HG03039 (cell line): ENCODE measurements around the gene ENTPD2.
"Not testable (repeated sequence)": the region's sequence is repeated elsewhere in the genome, so short reads cannot be mapped to it uniquely, and the experiment has no call there.

Experiments
- ATAC-seq: cut with Tn5 transposase; IDR thresholded peaks from one replicate; pipeline ENCODE4 v1.9.1; 2021; ENCODE audit warnings: mild to moderate bottlenecking, moderate library complexity; ENCODE audit not compliant: unreplicated experiment

Gene ENTPD2

DNA sequence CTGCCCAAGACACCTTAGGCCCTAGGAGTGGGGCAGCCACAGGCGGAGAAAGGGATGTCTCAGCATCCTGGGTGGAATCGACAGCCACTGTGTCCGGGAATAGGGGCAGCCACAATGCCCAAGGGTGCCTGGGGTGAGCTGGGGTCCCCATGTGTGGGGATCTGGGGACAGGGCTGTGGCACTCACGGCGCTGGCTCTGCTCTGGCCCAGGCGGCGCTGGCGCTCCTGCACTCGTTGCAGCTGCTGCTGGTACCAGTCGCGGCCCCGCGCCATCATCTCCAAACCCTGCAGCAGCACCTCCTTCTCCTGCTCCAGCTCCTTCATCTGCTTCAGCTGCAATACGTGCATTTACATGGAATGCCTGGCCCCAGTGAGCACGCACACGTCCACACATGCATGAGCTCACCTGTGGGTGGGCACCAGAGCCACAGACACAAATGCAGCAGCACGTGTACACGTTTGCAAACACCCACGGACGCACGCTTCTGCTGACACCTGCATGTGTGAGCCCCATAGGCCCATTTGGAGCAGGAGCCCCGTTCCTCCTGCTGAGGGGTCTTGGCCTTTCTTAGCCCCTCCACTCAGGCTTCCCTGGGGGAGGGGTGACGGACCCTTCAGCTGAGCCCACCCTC, 11.6 kb upstream of the ENTPD2 start:
- ATAC-seq = no peak

DNA sequence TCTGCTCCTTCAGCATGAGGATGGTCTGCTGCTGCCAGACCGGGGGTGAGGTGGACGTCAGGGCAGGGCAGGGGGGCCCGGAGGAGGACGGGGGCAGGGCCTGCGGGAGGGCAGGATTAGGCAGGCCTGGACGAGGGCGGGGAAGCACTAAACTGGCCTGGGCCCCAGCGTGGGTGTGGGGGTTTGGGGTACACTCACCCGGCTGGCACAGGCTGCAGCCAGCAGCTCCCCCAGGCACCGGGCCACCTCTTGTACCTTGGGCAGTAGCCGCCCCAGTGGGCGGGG, 11.0 kb upstream of the ENTPD2 start:
- no peak for ATAC-seq

DNA sequence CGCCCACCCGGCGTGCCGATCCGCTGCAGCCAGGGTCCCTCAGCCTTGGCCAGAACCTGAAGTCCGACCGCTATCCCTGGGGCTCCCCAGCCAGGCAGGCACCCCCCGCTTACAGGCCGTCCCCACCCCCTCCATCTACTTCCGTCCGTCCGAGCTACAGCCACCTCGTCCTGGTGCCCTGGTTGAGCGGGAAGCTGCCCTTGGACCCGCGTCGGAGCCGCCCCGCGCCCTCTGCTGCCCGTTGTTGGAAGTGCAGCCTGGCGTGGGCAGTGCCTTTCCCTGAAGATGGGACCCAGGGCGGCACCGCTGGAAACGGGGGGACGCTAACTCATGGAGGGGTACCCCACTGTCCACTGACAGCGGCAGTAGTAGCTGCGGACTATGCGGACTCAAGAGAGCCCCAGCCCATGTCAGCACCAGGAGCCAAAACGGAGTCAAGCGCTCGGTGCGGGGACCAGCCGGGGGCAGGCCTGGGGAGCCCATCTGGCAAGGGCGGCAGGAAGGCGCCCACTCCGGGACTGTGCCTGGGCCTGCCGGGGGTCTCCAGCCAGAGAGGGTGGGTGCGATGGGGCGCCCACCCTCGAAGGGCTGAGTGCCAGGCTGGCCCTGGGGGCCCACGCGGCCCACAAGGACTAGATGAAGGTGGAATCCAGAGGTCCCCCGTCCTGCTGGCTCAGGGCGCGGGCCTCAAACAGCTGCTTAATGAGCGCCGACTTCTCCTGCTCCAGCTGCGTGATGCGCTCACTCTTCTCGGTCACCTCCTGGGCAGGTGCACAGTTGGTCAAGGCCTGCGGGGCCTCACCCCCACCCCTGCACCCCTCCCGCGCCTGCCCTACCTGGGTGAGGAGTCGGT, 10.4 kb upstream of the ENTPD2 start:
- no peak for ATAC-seq

DNA sequence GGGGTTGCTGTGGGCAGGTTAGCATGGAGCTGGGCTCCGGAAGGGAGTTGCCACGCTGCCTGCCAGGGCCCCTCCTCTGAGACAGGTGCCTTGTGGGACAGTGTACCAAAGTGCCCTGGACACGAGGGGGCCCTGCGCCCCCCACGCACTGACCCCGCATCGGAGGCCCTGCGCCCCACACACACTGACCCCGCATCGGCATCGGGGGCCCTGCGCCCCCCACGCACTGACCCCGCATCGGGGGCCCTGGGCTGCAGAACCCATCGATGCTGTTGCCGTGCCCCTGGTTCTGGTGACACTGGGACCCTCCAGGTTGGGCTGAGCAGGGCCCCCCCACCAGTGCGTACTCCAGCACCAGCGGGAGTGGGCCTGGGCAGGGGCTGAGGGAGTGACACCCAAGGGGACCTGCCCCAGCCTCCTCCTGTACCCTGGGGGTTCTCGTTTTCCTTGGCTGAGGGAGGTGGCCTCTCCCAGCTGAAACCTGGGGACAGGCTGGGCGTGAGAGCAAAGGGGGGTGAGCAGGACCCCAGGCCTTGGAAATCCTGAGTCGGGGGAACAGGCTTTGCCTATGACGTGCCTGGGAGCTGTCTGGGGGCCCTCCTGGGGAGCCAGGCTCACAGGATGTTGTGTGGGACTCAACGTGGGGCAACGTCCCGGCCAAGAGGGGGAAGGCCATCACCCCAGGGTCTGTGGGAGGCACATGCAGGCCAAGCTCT, 9.6 kb upstream of the ENTPD2 start:
- no peak for ATAC-seq

DNA sequence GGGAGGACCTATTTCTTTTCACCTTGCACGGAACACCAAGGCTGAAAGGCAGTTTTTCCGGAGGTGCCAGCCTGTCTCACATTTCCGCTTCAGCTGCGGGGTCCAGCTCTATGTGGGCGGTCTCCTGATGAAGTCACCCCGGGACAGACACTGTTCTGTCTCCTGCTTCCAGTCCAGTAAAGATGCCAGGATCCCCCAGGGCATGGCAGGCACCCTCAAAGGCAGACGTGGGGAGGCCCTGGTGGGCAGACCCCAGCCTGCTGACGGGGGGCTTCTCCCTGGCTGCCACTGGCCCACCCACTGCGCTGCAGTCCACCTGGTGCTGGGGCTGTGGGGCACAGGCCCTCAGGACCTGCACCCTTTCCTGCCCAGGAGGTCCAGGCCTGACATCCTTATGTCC, 8.9 kb upstream of the ENTPD2 start:
- not testable (repeated sequence) for ATAC-seq

DNA sequence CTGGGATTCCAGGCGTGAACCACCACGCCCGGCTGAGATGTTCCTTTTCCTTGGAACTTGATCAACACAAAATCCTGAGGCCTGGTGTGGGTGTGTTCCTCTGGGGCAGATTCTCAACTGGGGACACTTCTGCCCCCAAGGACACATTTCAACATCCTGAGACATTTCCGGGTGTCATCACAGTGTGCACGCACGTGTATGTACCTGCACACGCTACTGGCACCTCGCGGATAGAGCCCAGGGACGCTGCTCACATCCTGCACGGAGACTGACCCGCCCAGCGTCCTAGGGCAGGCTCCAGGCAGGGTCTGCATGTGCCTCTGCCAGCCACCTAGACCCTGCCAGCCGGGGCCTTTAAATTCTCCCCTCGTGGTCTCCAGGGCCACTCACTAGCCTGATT, 8.5 kb upstream of the ENTPD2 start:
- ATAC-seq = no peak

DNA sequence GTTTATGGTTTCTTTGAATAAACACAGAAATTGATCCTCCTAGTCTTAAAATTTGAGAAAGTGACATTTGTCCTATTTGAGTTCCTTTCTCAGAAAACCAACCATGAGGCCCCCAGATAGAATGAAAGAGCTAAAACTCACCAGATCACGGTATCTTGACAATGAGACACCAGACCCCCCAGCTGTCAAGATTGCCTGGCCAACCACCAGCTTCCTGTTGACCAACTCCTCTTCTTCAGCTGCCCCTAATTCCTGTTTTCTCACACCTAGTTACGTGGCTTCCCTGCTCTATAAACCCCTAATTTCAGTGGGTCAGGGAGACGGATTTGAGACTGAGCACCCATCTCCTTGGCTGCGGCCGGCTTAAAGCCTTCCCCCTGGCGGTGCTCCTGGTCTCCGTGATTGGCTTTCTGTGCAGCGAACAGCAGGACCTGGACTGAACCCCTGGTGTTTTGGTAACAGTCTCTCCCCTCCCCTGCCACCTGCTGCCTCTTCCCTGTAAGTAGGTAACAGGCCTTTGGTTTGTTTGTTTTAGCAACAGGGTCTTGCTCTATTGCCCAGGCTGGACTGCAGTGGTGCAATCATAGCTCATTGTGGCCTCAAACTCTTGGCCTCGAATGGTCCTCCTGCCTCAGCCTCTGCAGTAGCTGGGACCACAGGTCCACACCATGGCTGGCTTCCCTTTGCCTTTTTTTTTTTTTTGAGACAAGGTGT, 4.8 kb upstream of the ENTPD2 start:
- ATAC-seq = no peak

DNA sequence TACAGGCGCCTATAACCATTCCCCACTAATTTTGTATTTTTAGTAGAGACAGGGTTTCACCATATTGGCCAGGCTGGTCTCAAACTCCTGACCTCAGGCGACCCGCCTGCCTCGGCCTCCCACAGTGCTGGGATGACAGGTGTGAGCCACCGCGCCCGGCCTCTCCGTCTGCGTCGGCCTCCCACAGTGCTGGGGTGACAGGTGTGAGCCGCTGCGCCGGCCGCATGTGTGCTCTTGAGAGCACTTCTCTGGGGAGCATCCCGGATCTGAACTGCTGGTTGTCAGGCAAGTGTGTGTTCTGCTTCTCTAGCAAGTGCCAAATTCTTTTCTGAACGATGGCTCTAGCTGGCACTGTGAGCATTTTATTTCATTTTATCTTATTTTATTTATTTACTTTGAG, 3.7 kb upstream of the ENTPD2 start:
- ATAC-seq = no peak

DNA sequence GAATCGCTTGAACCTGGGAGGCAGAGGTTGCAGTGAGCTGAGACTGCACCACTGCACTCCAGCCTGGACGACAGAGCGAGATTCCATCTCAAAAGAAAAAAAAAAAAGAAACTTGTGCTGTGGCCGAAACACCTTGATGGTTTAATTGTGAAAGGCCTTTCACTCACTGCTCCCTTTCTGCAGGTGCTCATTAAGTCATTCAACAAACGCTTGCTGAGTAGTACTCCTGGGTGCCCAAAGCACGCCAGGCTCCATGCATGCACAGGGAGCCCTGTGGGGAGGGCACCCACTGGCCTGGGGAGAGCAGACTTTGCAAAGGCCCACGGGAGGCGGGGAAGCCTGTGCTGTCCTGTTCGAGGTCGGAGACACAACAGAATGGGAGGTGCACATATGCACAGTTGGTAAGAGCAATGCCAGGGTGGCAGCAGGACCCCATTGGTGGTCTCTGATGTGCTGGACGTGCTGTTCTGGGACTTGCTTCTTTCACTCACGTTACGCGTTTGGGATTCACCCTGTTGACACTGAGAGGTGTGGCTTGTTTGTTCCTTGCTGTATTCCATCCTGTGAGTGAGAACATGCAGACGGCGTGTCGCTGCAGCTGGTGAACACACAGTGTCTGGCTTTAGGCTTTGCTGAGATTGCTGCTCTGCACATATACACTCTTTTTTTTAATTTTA, 3.0 kb upstream of the ENTPD2 start:
- no peak for ATAC-seq

DNA sequence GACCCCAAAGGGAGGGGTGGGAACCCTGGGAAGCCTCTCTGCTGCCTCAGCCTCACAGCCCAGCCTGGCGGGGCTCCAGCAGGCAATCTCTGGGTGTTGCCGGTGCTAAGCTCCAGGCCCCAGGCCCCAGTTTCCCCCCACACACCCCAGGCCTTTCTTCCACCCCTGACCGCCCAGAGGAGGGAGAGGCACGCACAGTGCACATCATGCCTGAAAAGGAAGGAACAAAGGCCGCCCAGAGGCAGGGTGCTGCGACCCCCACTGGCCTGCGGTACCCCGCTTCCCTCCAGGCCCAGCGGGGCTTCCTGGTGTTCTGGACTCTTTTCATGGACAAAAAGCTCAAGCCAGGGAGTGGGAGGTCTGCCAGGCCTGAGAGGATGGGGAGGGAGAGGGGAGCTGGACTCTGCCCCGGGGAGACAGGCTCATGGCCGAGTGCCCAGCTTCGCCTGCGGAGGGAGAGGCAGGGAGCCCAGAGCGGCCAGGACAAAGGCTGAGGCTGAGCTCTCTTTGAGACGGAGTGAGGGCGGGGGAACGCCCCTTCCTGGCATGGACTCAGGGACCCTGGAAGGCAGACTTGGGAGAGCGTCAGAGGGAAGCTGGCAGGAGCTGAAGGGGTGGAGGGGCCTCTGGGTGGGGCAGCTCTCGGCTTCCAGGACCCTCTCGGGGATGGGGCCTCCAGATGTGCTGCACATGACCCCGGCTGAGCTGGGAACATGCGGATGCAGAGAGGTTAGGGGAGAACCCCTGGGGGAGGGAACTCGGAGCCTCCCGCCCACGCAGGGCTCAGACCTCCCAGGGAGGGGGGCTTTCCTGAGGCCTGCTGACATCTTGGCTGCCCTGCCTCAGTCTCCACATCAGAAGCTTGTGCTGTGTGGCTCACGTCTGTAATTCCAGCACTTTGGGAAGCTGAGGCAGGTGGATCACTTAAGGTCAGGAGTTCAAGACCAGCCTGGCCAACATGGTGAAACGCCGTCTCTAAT, 1.8 kb upstream of the ENTPD2 start:
- no peak for ATAC-seq

DNA sequence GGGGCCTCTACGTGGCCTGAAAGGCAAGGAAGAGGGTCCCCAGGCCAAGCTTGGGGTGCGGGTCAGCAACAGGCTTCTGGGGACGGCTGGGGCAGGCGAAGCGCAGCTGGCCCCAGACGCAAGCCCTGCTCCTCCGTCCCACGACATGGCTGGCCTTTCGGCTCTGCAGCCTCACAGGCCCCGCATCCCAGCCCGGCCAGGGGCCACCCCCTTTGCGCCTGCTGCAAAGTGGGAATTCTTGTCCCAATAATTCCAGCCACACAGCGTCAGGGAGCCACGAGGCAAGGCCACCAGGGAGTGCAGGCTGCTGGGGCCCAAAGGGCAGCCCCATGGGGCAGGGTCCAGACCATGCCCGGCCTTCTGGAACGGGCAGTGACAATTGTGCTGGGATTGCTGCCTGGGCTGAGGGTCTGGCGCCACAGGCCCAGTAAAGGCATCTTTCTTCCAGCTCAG, 1.1 kb upstream of the ENTPD2 start:
- ATAC-seq = no peak

DNA sequence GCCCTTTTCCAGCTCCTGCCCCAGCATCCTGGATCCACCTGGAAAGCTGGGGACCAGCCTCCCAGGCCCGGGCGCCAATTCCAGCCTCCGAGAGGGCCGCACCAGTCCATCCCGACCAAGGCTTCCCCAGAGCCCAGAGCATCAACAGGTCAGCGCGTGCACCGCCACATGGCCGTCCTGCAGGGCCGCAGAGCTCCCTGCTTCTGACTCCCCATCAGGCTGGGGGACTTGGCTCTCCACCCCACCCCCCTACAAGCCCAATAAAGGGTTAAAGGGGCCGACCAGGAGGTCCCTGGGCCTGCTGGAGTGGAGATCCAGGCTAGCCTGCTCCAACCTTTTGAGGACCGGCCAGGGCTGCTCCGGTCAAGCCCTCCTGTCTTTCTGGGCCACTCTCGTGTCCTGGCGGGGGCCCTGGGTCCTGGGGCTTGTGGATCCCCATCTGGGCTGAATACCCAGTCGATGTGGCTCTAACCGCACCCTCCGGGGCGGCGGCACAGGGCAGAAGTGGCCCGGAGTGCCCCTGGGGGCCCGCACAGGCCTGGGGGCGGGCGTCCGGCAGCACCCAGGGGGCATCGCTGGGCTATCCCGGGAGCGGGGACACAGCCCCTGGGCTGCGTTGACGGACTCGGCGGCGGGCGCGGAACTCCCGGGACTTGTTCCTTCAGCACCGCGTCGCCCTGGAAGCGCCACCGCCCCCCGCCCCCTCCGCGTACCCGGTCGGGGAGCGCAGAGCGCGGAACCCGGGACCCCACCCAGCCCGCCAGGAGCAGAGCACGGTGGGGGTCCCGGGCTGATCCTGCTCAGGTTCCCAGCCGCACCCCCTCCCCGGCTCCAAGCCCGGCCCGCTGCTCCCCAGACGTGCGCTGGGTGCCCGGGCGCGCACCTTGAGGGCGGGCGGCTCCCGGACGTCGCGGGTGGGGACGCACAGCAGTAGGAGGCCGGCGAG, 590 bp downstream of the ENTPD2 start:
- no peak for ATAC-seq

DNA sequence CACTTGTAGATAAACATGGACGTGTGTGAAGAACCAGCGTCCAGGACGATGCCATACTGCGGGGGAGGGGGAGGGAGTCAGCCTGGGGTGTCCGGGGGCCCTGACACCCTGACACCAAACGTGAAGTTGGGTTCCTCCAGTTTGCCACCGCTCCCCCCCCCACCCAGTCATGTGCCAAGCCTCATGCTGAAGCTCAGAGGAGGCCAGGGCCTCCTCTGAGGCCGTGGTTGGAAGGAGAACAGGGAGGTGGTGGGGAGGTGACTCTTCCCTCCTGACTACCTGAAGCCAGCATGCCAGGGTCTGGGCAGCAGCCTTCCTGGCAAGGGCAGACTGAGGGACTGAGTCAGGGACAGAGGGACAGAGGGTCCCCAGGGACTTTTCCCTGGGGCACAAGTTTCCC, 1.6 kb downstream of the ENTPD2 start:
- no peak for ATAC-seq

DNA sequence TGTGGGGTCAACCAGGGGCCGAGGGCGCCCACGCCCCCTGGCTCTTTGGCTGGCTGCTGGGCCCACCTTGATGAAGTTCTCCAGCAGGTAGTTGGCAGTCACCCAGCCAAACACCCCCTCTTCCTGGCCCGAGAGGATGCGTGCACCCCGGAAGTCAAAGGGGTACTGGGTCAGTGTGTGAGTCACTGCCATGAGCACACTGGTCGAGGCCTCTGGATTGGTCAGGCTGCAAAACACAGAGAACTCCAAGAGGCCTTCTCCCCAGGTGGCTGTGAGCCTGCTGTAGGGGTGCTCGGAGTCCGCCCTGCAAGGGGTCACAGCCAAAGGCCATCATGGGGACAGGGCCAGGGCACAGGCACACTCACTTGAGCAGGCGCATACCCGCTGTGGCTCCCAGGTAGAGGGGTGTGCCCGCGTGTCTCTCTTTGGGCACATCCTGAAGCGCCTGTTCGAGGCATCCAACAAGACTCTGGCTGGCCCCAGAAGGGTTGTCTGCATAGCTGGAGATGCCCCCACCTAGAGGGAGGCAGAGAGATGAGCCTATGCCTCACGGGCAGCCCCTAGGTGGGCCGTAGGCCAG, 2.6 kb downstream of the ENTPD2 start:
- no peak for ATAC-seq

DNA sequence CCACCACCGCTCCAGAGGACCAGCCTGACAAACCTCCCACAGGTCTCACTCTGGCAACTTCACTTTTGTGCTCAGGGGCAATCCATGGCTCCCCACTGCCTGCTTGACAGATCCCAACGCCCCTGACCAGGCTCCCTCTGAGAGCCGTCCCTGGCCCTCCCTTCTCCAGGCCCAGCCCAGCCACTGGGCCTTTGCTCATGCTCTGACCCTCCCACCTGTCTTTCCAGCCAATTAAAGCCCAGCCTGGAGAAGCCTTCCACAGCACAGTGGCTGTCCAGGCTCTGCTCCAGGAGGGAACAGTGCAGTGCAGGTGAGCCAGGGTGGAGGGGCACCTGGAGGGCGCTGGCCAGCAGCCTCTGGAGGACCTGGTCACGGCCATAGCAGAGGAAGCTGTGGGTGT, 3.3 kb downstream of the ENTPD2 start:
- ATAC-seq = no peak

DNA sequence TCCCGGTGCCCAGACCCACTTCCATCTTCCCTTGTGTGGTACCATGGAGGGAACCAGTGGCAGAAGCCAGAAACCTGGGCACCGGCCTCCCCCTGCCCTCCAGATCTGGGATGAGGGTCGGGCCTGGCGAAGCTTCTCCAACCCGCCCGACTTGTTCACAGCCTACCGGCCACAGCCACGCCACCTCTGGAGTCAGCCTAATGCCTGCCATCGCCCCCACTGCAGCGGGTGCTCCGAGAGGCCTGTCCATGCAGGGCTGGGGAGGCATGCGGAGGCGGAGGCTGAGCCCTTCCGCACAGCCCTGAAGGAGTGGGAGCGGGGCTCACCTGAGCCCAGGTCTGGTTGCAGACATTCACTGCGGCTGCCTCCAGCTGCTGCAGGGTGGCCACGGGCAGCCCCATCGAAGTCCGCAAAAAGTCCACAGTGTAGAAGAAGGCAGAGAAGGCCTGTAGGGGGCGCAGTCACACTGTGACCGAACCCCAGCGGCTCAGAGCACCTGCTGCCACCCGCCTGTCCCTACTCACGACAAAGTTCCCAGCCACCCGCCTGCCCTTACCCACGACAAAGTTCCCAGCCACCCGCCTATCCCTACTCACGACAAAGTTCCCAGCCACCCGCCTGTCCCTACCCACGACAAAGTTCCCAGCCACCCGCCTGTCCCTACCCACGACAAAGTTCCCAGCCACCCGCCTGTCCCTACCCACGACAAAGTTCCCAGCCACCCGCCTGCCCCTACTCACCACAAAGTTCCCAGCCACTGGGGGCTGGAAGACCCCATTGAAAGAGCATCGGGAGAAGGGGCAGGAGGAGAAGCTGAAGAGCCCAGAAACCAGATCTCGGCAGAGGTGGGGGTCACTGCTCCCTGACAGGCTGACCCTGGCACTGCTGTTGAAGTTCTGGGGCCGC, 4.1 kb downstream of the ENTPD2 start:
- no peak for ATAC-seq
